HAP-1 (cell line): Measurements from ENCODE around the gene C10orf71.

Experiments used
- DNase-seq, 2 experiments: peaks; one replicate each; pipeline ENCODE4 v3.0.0-alpha.2; 2016 to 2020; ENCODE audit warnings: low spot score in 2 of 2
- H3K27me3 ChIP-seq: fragments of 250-450 bp; sonication (Bioruptor Pico); 2 replicates; pipeline ENCODE4 v1.5.1; 2020; ENCODE audit warnings: low read depth, mild to moderate bottlenecking, moderate library complexity
- H3K36me3 ChIP-seq: fragments of 250-450 bp; sonication (Bioruptor Pico); replicated peaks from 2 replicates; pipeline ENCODE4 v1.5.1; 2020; ENCODE audit warnings: mild to moderate bottlenecking
- H3K4me1 ChIP-seq: fragments of 250-450 bp; sonication (Bioruptor Pico); 2 replicates; pipeline ENCODE4 v1.5.1; 2020; ENCODE audit warnings: mild to moderate bottlenecking
- H3K4me3 ChIP-seq: fragments of 250-450 bp; sonication (Bioruptor Pico); 2 replicates; pipeline ENCODE4 v1.5.1; 2020; ENCODE audit warnings: mild to moderate bottlenecking, moderate library complexity
- H3K9me3 ChIP-seq: fragments of 250-450 bp; sonication (Bioruptor Pico); 2 replicates; pipeline ENCODE4 v1.5.1; 2020; ENCODE audit warnings: mild to moderate bottlenecking, moderate library complexity
- in situ Hi-C: fragments of 300-500 bp; cut with MboI; formaldehyde crosslinking; loops from 3 replicates; pipeline ENCODE4 v1.14.3; 2020; ENCODE audit warnings: low sequenced_read_pairs, inconsistent platforms, mixed read lengths

The C10orf71 gene

GRCh38 chr10:49309691-49310411 is 10.9 kb downstream of the C10orf71 start:
- Histone ChIP-seq H3K9me3 (no peaks in the 10 kb centered on the region), H3K4me3 (no peak overlapping the region), H3K36me3 (no peaks in the 10 kb centered on the region), H3K27me3 (no peaks in the 10 kb centered on the region), H3K4me1 (no peaks in the 10 kb centered on the region)
- no peak for DNase-seq
- in situ Hi-C loops = no loop called here

- H3K4me3 ChIP-seq = no peak overlapping the region
- no peaks in the 10 kb centered on the region for H3K36me3 ChIP-seq
- no peaks in the 10 kb centered on the region for H3K4me1 ChIP-seq
- H3K27me3 ChIP-seq = no peaks in the 10 kb centered on the region
- in situ Hi-C loops = no loop called here
- no peak for DNase-seq
- no peaks in the 10 kb centered on the region for H3K9me3 ChIP-seq
These were observed 11.5 kb downstream of the C10orf71 start for GRCh38 chr10:49310460-49310859.

GRCh38 chr10:49310901-49311554 is 12.1 kb downstream of the C10orf71 start:
- H3K4me1 ChIP-seq = no peaks in the 10 kb centered on the region
- DNase-seq = no peak
- H3K36me3 ChIP-seq = no peaks in the 10 kb centered on the region
- H3K4me3 ChIP-seq = no peak overlapping the region
- H3K9me3 ChIP-seq = no peaks in the 10 kb centered on the region
- in situ Hi-C loops = no loop called here
- no peaks in the 10 kb centered on the region for H3K27me3 ChIP-seq

GRCh38 chr10:49311555-49312236 is 12.7 kb downstream of the C10orf71 start:
- Histone ChIP-seq H3K27me3 (no peaks in the 10 kb centered on the region), H3K4me1 (no peaks in the 10 kb centered on the region)

GRCh38 chr10:49312246-49312869 is 13.4 kb downstream of the C10orf71 start:
- in situ Hi-C loops = no loop called here

More at GRCh38 chr10:49311555-49312236, 12.7 kb downstream of the C10orf71 start:
- Histone ChIP-seq H3K9me3 (no peaks in the 10 kb centered on the region), H3K36me3 (no peaks in the 10 kb centered on the region), H3K4me3 (no peak overlapping the region)
- DNase-seq = no peak
- in situ Hi-C loops = no loop called here

GRCh38 chr10:49313501-49314070 is 14.6 kb downstream of the C10orf71 start:
- H3K4me1 ChIP-seq = no peaks in the 10 kb centered on the region
- H3K9me3 ChIP-seq = no peaks in the 10 kb centered on the region
- no peak overlapping the region for H3K4me3 ChIP-seq
- H3K27me3 ChIP-seq = no peaks in the 10 kb centered on the region
- DNase-seq = no peak
- in situ Hi-C loops = no loop called here
- H3K36me3 ChIP-seq = no peaks in the 10 kb centered on the region

More at GRCh38 chr10:49312246-49312869, 13.4 kb downstream of the C10orf71 start:
- Histone ChIP-seq H3K36me3 (no peaks in the 10 kb centered on the region), H3K27me3 (no peaks in the 10 kb centered on the region), H3K4me1 (no peaks in the 10 kb centered on the region), H3K4me3 (no peak overlapping the region), H3K9me3 (no peaks in the 10 kb centered on the region)
- no peak for DNase-seq

- Histone ChIP-seq H3K9me3 (no peaks in the 10 kb centered on the region), H3K4me3 (no peak overlapping the region), H3K4me1 (no peaks in the 10 kb centered on the region), H3K27me3 (no peaks in the 10 kb centered on the region), H3K36me3 (no peaks in the 10 kb centered on the region)
- no peak for DNase-seq
- in situ Hi-C loops = no loop called here
These were observed 15.8 kb downstream of the C10orf71 start for GRCh38 chr10:49314806-49315205.

- H3K9me3 ChIP-seq = no peaks in the 10 kb centered on the region
- H3K36me3 ChIP-seq = no peaks in the 10 kb centered on the region
- in situ Hi-C loops = no loop called here
- H3K27me3 ChIP-seq = no peaks in the 10 kb centered on the region
- H3K4me3 ChIP-seq = no peak overlapping the region
- H3K4me1 ChIP-seq = no peaks in the 10 kb centered on the region
- no peak for DNase-seq
These were observed 19.1 kb downstream of the C10orf71 start for GRCh38 chr10:49318028-49318427.

- Histone ChIP-seq H3K4me3 (no peak overlapping the region), H3K27me3 (no peaks in the 10 kb centered on the region), H3K4me1 (no peaks in the 10 kb centered on the region), H3K9me3 (no peaks in the 10 kb centered on the region), H3K36me3 (no peaks in the 10 kb centered on the region)
- in situ Hi-C loops = no loop called here
- no peak for DNase-seq
These were observed 19.8 kb downstream of the C10orf71 start for GRCh38 chr10:49318755-49319154.

- no peaks in the 10 kb centered on the region for H3K4me1 ChIP-seq
- H3K4me3 ChIP-seq = no peak overlapping the region
- H3K36me3 ChIP-seq = no peaks in the 10 kb centered on the region
- DNase-seq = no peak
- no peaks in the 10 kb centered on the region for H3K9me3 ChIP-seq
- no peaks in the 10 kb centered on the region for H3K27me3 ChIP-seq
- in situ Hi-C loops = no loop called here
These were observed 20.2 kb downstream of the C10orf71 start for GRCh38 chr10:49319206-49319605.

GRCh38 chr10:49320191-49320590 is 21.2 kb downstream of the C10orf71 start:
- no peaks in the 10 kb centered on the region for H3K4me1 ChIP-seq
- no peaks in the 10 kb centered on the region for H3K36me3 ChIP-seq
- no peaks in the 10 kb centered on the region for H3K27me3 ChIP-seq
- no peak for DNase-seq
- in situ Hi-C loops = no loop called here
- H3K4me3 ChIP-seq = no peak overlapping the region
- no peaks in the 10 kb centered on the region for H3K9me3 ChIP-seq

- in situ Hi-C loops = no loop called here
- no peaks in the 10 kb centered on the region for H3K27me3 ChIP-seq
These were observed 22.1 kb downstream of the C10orf71 start for GRCh38 chr10:49321021-49321420.

GRCh38 chr10:49322371-49323170 is 23.6 kb downstream of the C10orf71 start:
- in situ Hi-C loops = no loop called here

More at GRCh38 chr10:49321021-49321420, 22.1 kb downstream of the C10orf71 start:
- H3K36me3 ChIP-seq = no peaks in the 10 kb centered on the region
- H3K4me1 ChIP-seq = no peaks in the 10 kb centered on the region
- no peak for DNase-seq
- H3K4me3 ChIP-seq = no peak overlapping the region
- no peaks in the 10 kb centered on the region for H3K9me3 ChIP-seq

More at GRCh38 chr10:49322371-49323170, 23.6 kb downstream of the C10orf71 start:
- Histone ChIP-seq H3K4me3 (no peak overlapping the region), H3K4me1 (no peaks in the 10 kb centered on the region), H3K36me3 (no peaks in the 10 kb centered on the region), H3K27me3 (no peaks in the 10 kb centered on the region), H3K9me3 (no peaks in the 10 kb centered on the region)
- no peak for DNase-seq
